Right kidney (tissue), 1 donor: ENCODE data around the gene DISC1.

Experiments
- DNase-seq: peaks from one replicate; pipeline ENCODE4 v3.0.0-alpha.2; 2016

The DISC1 gene

GRCh38 chr1:231821281-231821680 is 194.7 kb downstream of the DISC1 start:
- no peak for DNase-seq

- DNase-seq: no peak
Measured at GRCh38 chr1:231822041-231822440, 195.5 kb downstream of the DISC1 start.

- DNase-seq: no peak
Measured at GRCh38 chr1:231826566-231826965, 200.0 kb downstream of the DISC1 start.

GRCh38 chr1:231827337-231828105 is 200.9 kb downstream of the DISC1 start:
- no peak for DNase-seq

- no peak for DNase-seq
Measured at GRCh38 chr1:231828182-231828920, 201.8 kb downstream of the DISC1 start.

GRCh38 chr1:231829332-231829731 is 202.7 kb downstream of the DISC1 start:
- DNase-seq: no peak

GRCh38 chr1:231836227-231836893 is 209.8 kb downstream of the DISC1 start:
- DNase-seq: no peak

GRCh38 chr1:231838521-231838920 is 211.9 kb downstream of the DISC1 start:
- no peak for DNase-seq

- DNase-seq: no peak
Measured at GRCh38 chr1:231839999-231840398, 213.4 kb downstream of the DISC1 start.

- DNase-seq: no peak
Measured at GRCh38 chr1:231841616-231842344, 215.2 kb downstream of the DISC1 start.

- DNase-seq: no peak
Measured at GRCh38 chr1:231842441-231842840, 215.9 kb downstream of the DISC1 start.

- DNase-seq: no peak
Measured at GRCh38 chr1:231844986-231845502, 218.5 kb downstream of the DISC1 start.

GRCh38 chr1:231847612-231848397 is 221.2 kb downstream of the DISC1 start:
- DNase-seq: no peak

GRCh38 chr1:231849981-231850380 is 223.4 kb downstream of the DISC1 start:
- DNase-seq: no peak

GRCh38 chr1:231850786-231851185 is 224.2 kb downstream of the DISC1 start:
- no peak for DNase-seq

GRCh38 chr1:231853588-231854207 is 227.1 kb downstream of the DISC1 start:
- no peak for DNase-seq

GRCh38 chr1:231855361-231855760 is 228.8 kb downstream of the DISC1 start:
- no peak for DNase-seq

- DNase-seq: no peak
Measured at GRCh38 chr1:231855926-231856325, 229.3 kb downstream of the DISC1 start.

GRCh38 chr1:231856426-231856825 is 229.8 kb downstream of the DISC1 start:
- no peak for DNase-seq

GRCh38 chr1:231856894-231857293 is 230.3 kb downstream of the DISC1 start:
- no peak for DNase-seq

GRCh38 chr1:231857609-231858135 is 231.1 kb downstream of the DISC1 start:
- DNase-seq: no peak
